GM23248 (cell line): ENCODE measurements around the gene PCCB. TPM values are rescaled to one million over a fixed set of nuclear protein-coding genes. Genes with fewer than 3 reads are reported as not detected.

ENCODE experiments used
- DNase-seq: peaks from one replicate; pipeline ENCODE4 v3.0.0-alpha.2; 2015
- H2AFZ ChIP-seq: fragments of 200-600 bp; sonication (generic); 2 replicates; pipeline ENCODE4 v1.6.1; 2016; ENCODE audit warnings: antibody characterized with exemption
- H3F3A ChIP-seq: fragments of 200-600 bp; sonication (generic); 2 replicates; pipeline ENCODE4 v1.6.1; 2016; ENCODE audit warnings: mild to moderate bottlenecking, antibody characterized with exemption, mixed run types; ENCODE audit not compliant: insufficient read depth
- H3K27ac ChIP-seq: fragments of 200-600 bp; sonication (generic); 2 replicates; pipeline ENCODE4 v1.5.1; 2016; ENCODE audit warnings: mild to moderate bottlenecking
- H3K27me3 ChIP-seq: fragments of 200-600 bp; sonication (generic); replicated peaks from 2 replicates; pipeline ENCODE4 v1.6.1; 2016; ENCODE audit warnings: mild to moderate bottlenecking; ENCODE audit not compliant: insufficient read depth
- H3K36me3 ChIP-seq: fragments of 200-600 bp; sonication (generic); 2 replicates; pipeline ENCODE4 v1.6.1; 2016; ENCODE audit warnings: low read depth, mild to moderate bottlenecking
- H3K4me1 ChIP-seq: fragments of 200-600 bp; sonication (generic); 2 replicates; pipeline ENCODE4 v1.6.1; 2016; ENCODE audit warnings: mild to moderate bottlenecking; ENCODE audit not compliant: insufficient read depth
- H3K4me2 ChIP-seq: fragments of 200-600 bp; sonication (generic); one replicate; pipeline ENCODE4 v1.6.1; 2016; ENCODE audit warnings: mild to moderate bottlenecking; ENCODE audit not compliant: unreplicated experiment
- H3K4me3 ChIP-seq: fragments of 200-600 bp; sonication (generic); 2 replicates; pipeline ENCODE4 v1.5.1; 2016; ENCODE audit warnings: mild to moderate bottlenecking
- H3K79me2 ChIP-seq: fragments of 200-600 bp; sonication (generic); 2 replicates; pipeline ENCODE4 v1.6.1; 2016; ENCODE audit warnings: mild to moderate bottlenecking; ENCODE audit not compliant: insufficient read depth
- H3K9ac ChIP-seq: fragments of 200-600 bp; sonication (generic); 2 replicates; pipeline ENCODE4 v1.6.1; 2016; ENCODE audit warnings: mild to moderate bottlenecking
- H3K9me2 ChIP-seq: fragments of 200-600 bp; sonication (generic); 2 replicates; pipeline ENCODE4 v1.6.1; 2016; ENCODE audit warnings: mixed run types, mild to moderate bottlenecking, moderate library complexity; ENCODE audit not compliant: insufficient read depth
- H3K9me3 ChIP-seq: fragments of 200-600 bp; sonication (generic); one replicate; pipeline ENCODE4 v1.6.1; 2017; ENCODE audit warnings: low read depth
- H4K20me1 ChIP-seq: fragments of 200-600 bp; sonication (generic); 2 replicates; pipeline ENCODE4 v1.6.0; 2016; ENCODE audit not compliant: insufficient read depth
- EZH2 ChIP-seq: fragments of 200-600 bp; sonication (generic); IDR thresholded peaks from 2 replicates; pipeline ENCODE4 v1.6.1; 2018; ENCODE audit warnings: antibody characterized with exemption, mild to moderate bottlenecking; ENCODE audit not compliant: insufficient read depth, poor library complexity, severe bottlenecking
- EZH2phosphoT487 ChIP-seq: fragments of 200-600 bp; sonication (generic); IDR thresholded peaks from 2 replicates; pipeline ENCODE4 v1.6.1; 2018; ENCODE audit warnings: antibody characterized with exemption, moderate library complexity, mild to moderate bottlenecking, low read depth; ENCODE audit not compliant: insufficient read depth
- WGBS, 2 experiments: methylation state at CpG; one replicate each; pipeline ENCODE4 v1.1.6; 2015 to 2017; ENCODE audit warnings: low lambda C conversion rate in 2 of 2, low coverage in 1 of 2; ENCODE audit errors: missing lambda C conversion rate in 2 of 2; 5-methylcytosine and 5-hydroxymethylcytosine counted together
- in situ Hi-C: fragments of 300-500 bp; cut with MboI; formaldehyde crosslinking; loops from 2 replicates; pipeline ENCODE4 v1.15.0; 2020
- polyA plus RNA-seq: library from polyadenylated mRNA; unstranded; fragments of >200 nt; fragmentation: Nextera tagmentation; extraction: Ambion mirVana; gene quantifications from 2 replicates; pipeline ENCODE4 v1.2.1, GENCODE V29; 2016
- total RNA-seq: library from RNA; depleted of rRNA; stranded (reverse); fragments of >200 nt; shearing (Covaris generic); gene quantifications from 2 replicates; pipeline ENCODE4 v1.2.3, GENCODE V29; 2014

Gene PCCB
- total and polyA plus RNA-seq, 2 experiments from 2014 or later: 35.8 to 38.9 TPM

DNA sequence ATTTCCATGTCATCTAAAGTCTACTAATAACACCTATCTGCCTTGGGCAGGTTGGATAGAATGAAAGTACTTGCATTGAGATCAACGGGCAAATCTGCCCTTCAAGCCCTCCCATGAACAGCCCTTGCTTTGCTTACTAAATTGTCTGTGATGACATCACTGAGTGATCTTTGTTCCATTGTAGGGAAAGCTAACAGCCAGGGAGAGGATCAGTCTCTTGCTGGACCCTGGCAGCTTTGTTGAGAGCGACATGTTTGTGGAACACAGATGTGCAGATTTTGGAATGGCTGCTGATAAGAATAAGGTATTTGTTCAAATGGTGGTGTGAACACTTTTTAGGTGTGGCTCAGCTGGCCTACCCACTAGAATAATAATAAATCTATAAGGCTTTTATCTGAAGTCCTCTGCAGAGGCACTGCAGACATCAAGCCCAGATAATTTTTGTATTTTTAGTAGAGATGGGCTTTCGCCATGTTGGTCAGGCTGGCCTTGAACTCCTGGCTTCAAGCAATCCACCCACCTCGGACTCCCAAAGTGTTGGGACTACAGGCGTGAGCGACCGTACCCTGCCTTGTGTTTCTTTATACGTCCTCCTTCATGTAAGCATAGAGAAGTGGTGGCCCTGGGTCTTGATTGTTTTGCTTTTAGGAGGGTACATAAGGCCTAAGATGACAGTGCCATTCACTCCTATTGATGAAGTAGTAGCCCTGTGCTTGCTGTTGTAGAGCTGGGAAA is 5.7 kb downstream of the PCCB start:
- Histone ChIP-seq H3K9ac (no peak overlapping the region), H3F3A (0 out of 2 replicates have a peak, but pooled peaks cover 6% of the 10 kb centered on the region), H3K36me3 (peaks cover 6% of the 10 kb centered on the region; the same call in 1 of the 2 replicates), H3K9me3 (no peaks in the 10 kb centered on the region), H3K79me2 (peaks cover 32% of the 10 kb centered on the region), H3K4me3 (no peak overlapping the region), H3K9me2 (no peaks in the 10 kb centered on the region), H3K27me3 (no peaks in the 10 kb centered on the region), H2AFZ (no peak overlapping the region), H3K4me1 (peaks cover 4% of the 10 kb centered on the region), H3K4me2 (no peak overlapping the region), H4K20me1 (no peaks in the 10 kb centered on the region), H3K27ac (no peak overlapping the region)
- in situ Hi-C loops: loop anchor here (10.0 kb wide), 1 partner anchor 171 kb away; no protein-coding TSS in a partner anchor
- DNase-seq: no peak
- 89 to 94% methylated on average over 8 of the region's 8 CpGs for whole genome bisulfite sequencing, 2 experiments
- TF ChIP-seq EZH2 (no peak), EZH2phosphoT487 (no peak)

DNA sequence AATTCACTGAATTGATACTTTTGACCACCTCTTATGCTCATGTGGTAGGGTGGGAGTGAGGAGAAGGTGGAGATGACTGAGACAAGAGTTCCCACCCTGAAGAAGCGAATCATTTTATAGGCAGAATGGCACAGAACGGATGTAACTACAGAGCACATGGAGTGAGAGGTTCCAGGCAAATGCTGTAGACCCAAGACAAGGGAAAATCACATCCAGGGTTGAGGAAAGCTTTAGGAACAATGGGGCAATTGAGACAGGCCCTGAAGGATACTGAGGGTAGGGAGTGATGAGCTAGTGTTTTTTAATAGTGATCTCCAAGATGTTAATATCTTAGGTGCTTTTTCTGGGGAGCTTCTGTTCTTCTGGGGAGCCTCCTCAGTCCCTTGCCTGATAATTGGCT is 8.1 kb downstream of the PCCB start:
- H3K27ac ChIP-seq: no peak overlapping the region
- no peak for DNase-seq
- WGBS, 2 experiments: 95 to 100% methylated on average over 2 of the region's 2 CpGs
- H2AFZ ChIP-seq: no peak overlapping the region
- no peaks in the 10 kb centered on the region for H3K9me3 ChIP-seq
- H3K79me2 ChIP-seq: peaks cover 11% of the 10 kb centered on the region
- in situ Hi-C loops: loop anchor here (10.0 kb wide), 1 partner anchor 173 kb away; no protein-coding TSS in a partner anchor
- TF ChIP-seq EZH2 (no peak), EZH2phosphoT487 (no peak)
- H3F3A ChIP-seq: no peaks in the 10 kb centered on the region
- H4K20me1 ChIP-seq: no peaks in the 10 kb centered on the region
- H3K27me3 ChIP-seq: no peaks in the 10 kb centered on the region
- H3K9ac ChIP-seq: no peak overlapping the region
- peaks cover 6% of the 10 kb centered on the region; the same call in 1 of the 2 replicates for H3K36me3 ChIP-seq
- no peak overlapping the region for H3K4me3 ChIP-seq
- H3K4me2 ChIP-seq: no peak overlapping the region
- H3K4me1 ChIP-seq: no peaks in the 10 kb centered on the region
- no peaks in the 10 kb centered on the region for H3K9me2 ChIP-seq

DNA sequence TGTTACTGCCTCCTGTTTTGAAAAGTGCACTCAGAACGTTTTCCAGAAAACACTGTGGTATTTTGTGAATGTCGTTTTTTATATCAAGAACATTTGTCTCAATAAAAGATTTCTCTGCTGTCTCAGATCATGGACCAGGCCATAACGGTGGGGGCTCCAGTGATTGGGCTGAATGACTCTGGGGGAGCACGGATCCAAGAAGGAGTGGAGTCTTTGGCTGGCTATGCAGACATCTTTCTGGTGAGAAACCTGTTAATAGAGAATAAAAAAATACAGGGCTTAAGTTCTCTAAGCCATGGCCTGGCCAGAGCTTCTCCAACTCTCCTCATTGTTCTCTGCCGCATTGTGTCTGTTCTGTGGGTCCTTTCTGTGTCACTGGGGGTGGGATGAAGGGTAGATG is 11.7 kb downstream of the PCCB start:
- TF ChIP-seq EZH2: no peak
- no peak for TF ChIP-seq EZH2phosphoT487
- no peaks in the 10 kb centered on the region for H3K27me3 ChIP-seq
- H3K9ac ChIP-seq: no peak overlapping the region
- no peak overlapping the region for H2AFZ ChIP-seq
- no peak overlapping the region for H3K4me3 ChIP-seq
- H3K27ac ChIP-seq: no peak overlapping the region
- no peaks in the 10 kb centered on the region for H3K79me2 ChIP-seq
- no peaks in the 10 kb centered on the region for H3K9me2 ChIP-seq
- H3K36me3 ChIP-seq: peaks cover 14% of the 10 kb centered on the region
- DNase-seq: no peak
- H3F3A ChIP-seq: no peaks in the 10 kb centered on the region; the same call in 1 of the 2 replicates
- no peaks in the 10 kb centered on the region for H3K9me3 ChIP-seq
- H3K4me1 ChIP-seq: peaks cover 3% of the 10 kb centered on the region
- WGBS, 2 experiments: 65 to 70% methylated on average over 5 of the region's 5 CpGs
- in situ Hi-C loops: no loop called here
- H4K20me1 ChIP-seq: no peaks in the 10 kb centered on the region
- H3K4me2 ChIP-seq: no peak overlapping the region

DNA sequence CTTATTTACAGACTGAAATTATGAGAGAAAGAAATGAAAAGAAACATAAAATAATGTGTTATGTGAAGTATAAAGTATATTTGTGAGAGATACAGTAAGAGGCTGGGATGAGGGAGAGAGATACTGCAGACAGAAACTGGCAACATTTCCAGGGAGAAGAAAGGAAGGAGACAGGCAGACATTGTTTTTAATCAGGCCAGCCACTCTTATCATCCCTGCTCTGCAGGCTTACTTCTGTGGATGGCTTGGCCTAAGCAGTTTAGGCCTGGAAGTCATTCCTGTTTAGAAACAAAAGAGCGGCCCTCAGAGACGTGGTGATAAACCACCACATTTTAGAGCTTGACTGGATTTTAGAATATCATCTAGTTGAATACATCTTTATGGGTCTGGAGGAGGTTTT is 12.4 kb downstream of the PCCB start:
- H3K79me2 ChIP-seq: no peaks in the 10 kb centered on the region
- no peaks in the 10 kb centered on the region for H3K9me2 ChIP-seq
- no peaks in the 10 kb centered on the region for H3K27me3 ChIP-seq
- H3K36me3 ChIP-seq: peaks cover 14% of the 10 kb centered on the region
- in situ Hi-C loops: no loop called here
- TF ChIP-seq EZH2: no peak
- TF ChIP-seq EZH2phosphoT487: no peak
- peaks cover 4% of the 10 kb centered on the region for H3K4me1 ChIP-seq
- H3K4me2 ChIP-seq: no peak overlapping the region
- no peak for DNase-seq
- no peaks in the 10 kb centered on the region for H4K20me1 ChIP-seq
- 89 to 91% methylated on average over 2 of the region's 2 CpGs for WGBS, 2 experiments
- H3K4me3 ChIP-seq: no peak overlapping the region
- H3K27ac ChIP-seq: no peak overlapping the region
- H2AFZ ChIP-seq: no peak overlapping the region
- H3K9me3 ChIP-seq: no peaks in the 10 kb centered on the region
- H3F3A ChIP-seq: no peaks in the 10 kb centered on the region; the same call in 1 of the 2 replicates
- H3K9ac ChIP-seq: no peak overlapping the region
